ENCODE results near the gene LCNL1. TPM values are rescaled to one million over a fixed set of nuclear protein-coding genes. Genes with fewer than 3 reads are reported as not detected.

The LCNL1 gene
- polyA plus RNA-seq, 1 donor (not counting 4 experiments of a cell fraction or from before 2014, with no cell fraction given) = not detected

DNA sequence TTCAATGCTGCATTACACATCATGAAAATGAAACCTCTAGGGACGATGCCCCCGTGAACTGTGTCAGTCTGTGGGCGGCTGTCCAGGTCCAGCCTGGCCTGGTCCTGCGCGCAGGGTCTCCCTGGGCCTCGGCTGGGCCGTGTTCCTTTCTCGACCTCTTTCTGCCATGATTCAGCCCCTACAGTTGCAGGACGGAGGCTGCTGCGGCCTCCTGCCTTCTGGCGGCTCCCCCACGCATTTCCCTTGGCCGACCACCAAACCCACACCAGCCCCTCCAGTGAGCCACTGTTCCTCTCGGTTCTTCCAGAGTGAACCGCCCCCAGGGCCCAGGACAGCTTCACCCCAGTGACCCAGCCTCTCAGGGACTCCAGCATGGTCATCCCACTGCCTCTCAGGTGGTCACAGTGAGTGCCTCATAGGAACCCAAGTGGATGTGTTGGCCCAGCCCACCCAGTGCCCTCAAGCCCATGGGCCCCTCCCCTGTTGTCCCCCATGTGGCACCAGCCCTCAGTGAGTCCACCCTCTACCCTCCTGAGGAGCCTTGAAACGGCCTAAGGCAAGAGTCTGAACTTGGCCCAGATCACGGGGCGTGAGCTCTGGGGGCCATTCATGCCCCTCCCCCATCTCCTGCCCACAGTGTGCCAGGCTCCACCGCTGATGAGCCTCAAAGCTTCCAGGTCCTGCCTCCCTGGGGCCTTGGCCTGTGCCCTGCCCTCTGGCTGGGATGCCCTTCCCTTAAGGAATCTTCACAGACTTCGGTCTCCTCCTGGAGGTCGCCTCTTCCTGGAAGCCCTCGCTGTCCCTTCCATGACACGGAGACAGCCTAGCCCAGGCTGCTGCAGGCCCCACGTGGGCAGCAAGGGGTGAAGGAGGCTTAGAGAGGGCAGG is 23.6 kb downstream of the LCNL1 start:
- Histone ChIP-seq H3K4me3 (ENCODE audit: control insufficient read depth in 2 of 3, extremely low read depth in 1 of 3, insufficient read depth in 2 of 3, low read depth in 1 of 3, low read length in 3 of 3) (no peak overlapping the region), H3K36me3 (ENCODE audit: control insufficient read depth in 2 of 2, extremely low read depth in 1 of 2, insufficient read depth in 2 of 2, low read length in 2 of 2) (no peaks in the 10 kb centered on the region), H3K4me2 (ENCODE audit: control insufficient read depth, extremely low read depth, insufficient read depth, low read depth, low read length) (no peak overlapping the region), H3K9ac (ENCODE audit: control insufficient read depth, extremely low read depth, insufficient read depth, low read length) (no peak overlapping the region), H3K27me3 (ENCODE audit: control insufficient read depth, extremely low read depth, insufficient read depth, low read length) (no peaks in the 10 kb centered on the region), H3K9me3 (ENCODE audit: control insufficient read depth, low read depth, low read length) (no peaks in the 10 kb centered on the region), H3K9me1 (ENCODE audit: control insufficient read depth, extremely low read depth, insufficient read depth, low read length) (no peaks in the 10 kb centered on the region), H3K79me2 (ENCODE audit: control insufficient read depth, insufficient read depth, low read length) (no peaks in the 10 kb centered on the region), H2AFZ (ENCODE audit: control insufficient read depth, low read length) (no peak overlapping the region), H4K20me1 (ENCODE audit: control insufficient read depth, extremely low read depth, insufficient read depth, low read length) (no peaks in the 10 kb centered on the region), H3K4me1 (ENCODE audit: control insufficient read depth, extremely low read depth, insufficient read depth, low read length) (no peaks in the 10 kb centered on the region), H3K27ac (ENCODE audit: control insufficient read depth, insufficient read depth, low read length) (no peak overlapping the region)
- DNase-seq (ENCODE audit: low read depth, low spot score) (no peak), FAIRE-seq (no peak)
- dilution Hi-C loops (cut with MboI; ENCODE audit: extremely low pct_ligation_motif_present, low sequenced_read_pairs) = no loop called here
- TF ChIP-seq CTCF (optimal IDR thresholded peaks at IDR 0.05 in 1 of 3, IDR thresholded peaks at IDR 0.05 in 1 of 3, conservative IDR thresholded peaks at IDR 0.05 in 1 of 3; ENCODE audit: extremely low read depth in 1 of 3, insufficient read depth in 2 of 3, low read length in 3 of 3) (no peak), EZH2 (IDR thresholded peaks at IDR 0.05; ENCODE audit: low read length) (no peak)

DNA sequence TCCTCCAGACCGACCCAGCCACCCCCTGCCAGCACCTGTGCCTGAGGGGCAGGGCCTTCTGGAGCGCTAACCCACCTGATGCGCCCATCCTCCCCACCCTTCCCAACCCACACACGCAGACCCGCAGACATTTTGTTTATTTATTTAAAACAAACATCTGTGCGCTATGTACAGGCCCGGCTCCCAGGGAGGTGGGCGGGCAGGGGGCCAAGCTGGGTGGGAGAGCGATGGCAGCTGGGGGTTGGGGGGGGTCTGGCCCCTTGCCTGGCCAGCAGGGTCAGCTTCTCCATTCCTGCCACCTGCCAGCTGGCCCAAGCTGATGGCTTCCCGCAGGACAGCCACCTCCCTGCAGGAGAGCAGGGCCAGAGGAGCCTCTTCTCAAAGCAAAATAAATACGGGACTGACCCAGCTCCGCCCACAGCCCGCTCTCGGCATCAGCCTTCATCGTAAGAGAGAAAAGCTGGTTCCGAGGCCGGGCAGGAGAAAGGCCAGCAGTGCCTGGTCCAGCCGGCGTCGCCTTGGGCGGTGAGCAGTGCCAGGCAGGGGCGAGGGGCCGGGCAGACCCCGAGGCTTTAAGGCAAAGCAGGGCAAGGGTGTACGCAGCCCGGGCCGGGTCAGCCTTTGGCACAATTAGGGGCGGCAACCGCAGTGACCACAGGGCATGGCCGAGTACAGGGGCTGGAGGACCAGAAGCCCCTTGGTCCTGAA is 24.5 kb downstream of the LCNL1 start:
- H3K4me2 ChIP-seq (ENCODE audit: control insufficient read depth, extremely low read depth, insufficient read depth, low read depth, low read length) = no peak overlapping the region
- H3K4me1 ChIP-seq (ENCODE audit: control insufficient read depth, extremely low read depth, insufficient read depth, low read length) = no peaks in the 10 kb centered on the region
- no peaks in the 10 kb centered on the region for H4K20me1 ChIP-seq (ENCODE audit: control insufficient read depth, extremely low read depth, insufficient read depth, low read length)
- DNase-seq (ENCODE audit: low read depth, low spot score) = no peak
- no peaks in the 10 kb centered on the region for H3K36me3 ChIP-seq (ENCODE audit: control insufficient read depth in 2 of 2, extremely low read depth in 1 of 2, insufficient read depth in 2 of 2, low read length in 2 of 2)
- no peak overlapping the region for H2AFZ ChIP-seq (ENCODE audit: control insufficient read depth, low read length)
- no peaks in the 10 kb centered on the region for H3K9me1 ChIP-seq (ENCODE audit: control insufficient read depth, extremely low read depth, insufficient read depth, low read length)
- dilution Hi-C loops (cut with MboI; ENCODE audit: extremely low pct_ligation_motif_present, low sequenced_read_pairs) = no loop called here
- no peak for FAIRE-seq
- H3K9ac ChIP-seq (ENCODE audit: control insufficient read depth, extremely low read depth, insufficient read depth, low read length) = no peak overlapping the region
- H3K9me3 ChIP-seq (ENCODE audit: control insufficient read depth, low read depth, low read length) = no peaks in the 10 kb centered on the region
- no peak overlapping the region for H3K27ac ChIP-seq (ENCODE audit: control insufficient read depth, insufficient read depth, low read length)
- H3K79me2 ChIP-seq (ENCODE audit: control insufficient read depth, insufficient read depth, low read length) = no peaks in the 10 kb centered on the region
- H3K27me3 ChIP-seq (ENCODE audit: control insufficient read depth, extremely low read depth, insufficient read depth, low read length) = no peaks in the 10 kb centered on the region
- TF ChIP-seq EZH2 (IDR thresholded peaks at IDR 0.05; ENCODE audit: low read length) (no peak), CTCF (optimal IDR thresholded peaks at IDR 0.05 in 1 of 3, IDR thresholded peaks at IDR 0.05 in 1 of 3, conservative IDR thresholded peaks at IDR 0.05 in 1 of 3; ENCODE audit: extremely low read depth in 1 of 3, insufficient read depth in 2 of 3, low read length in 3 of 3) (no peak)
- no peak overlapping the region for H3K4me3 ChIP-seq (ENCODE audit: control insufficient read depth in 2 of 3, extremely low read depth in 1 of 3, insufficient read depth in 2 of 3, low read depth in 1 of 3, low read length in 3 of 3)
